ENCODE measurements around the gene TBC1D7.
A peak's percentile ranks its signal among the peaks of the same experiment; 100 is the strongest.

The TBC1D7 gene

DNA sequence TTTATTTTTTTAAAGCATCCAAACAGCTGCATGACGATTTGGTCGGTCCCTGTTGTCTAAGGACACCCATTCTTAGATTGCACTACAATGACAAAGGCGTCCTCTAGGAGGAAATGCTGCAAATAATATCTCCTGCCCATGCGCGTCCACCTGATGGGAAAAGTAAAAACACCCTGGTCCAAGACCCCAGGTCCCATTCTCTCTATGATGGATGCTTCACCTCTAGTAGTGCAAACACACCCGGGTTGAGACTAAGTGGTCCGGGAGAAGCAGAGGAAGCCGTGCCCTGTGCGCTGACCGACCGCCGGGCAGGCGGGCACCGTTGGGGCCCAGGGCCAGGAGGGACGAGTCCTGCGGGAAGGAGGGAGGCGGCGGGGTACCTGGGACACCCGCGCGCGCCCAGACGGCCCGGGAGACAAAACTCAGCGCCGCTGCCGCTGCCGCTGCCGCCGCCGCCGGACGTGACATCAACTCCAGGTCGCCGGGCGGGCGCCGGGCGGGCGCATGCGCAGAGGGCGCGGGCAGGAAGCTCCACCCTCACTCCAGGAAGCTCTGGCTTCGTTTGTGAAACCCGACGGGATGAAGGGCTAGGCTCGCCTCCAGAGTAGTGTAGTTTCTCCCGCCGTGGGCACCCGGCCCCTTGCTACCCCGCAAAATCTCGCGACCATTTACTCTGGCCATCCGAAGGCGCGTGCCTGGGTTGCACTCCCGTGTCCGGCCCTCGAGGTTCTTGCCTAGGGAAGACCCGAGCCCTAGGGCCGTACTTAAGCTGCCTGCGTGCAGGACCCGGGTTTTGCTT lies at the start of gene TBC1D7:
Gene TBC1D7, minus strand, starts transcription at position 462 of the 799 bp plus-strand sequence. CDS start 1,639 bp downstream, outside the sequence.
- peaks cover 21% of the 10 kb centered on the region for H3K36me3 ChIP-seq (ENCODE audit: control insufficient read depth, insufficient read depth, low read length, severe bottlenecking)
- no peaks in the 10 kb centered on the region for H3K27me3 ChIP-seq (replicated peaks; ENCODE audit: control insufficient read depth, insufficient read depth, low read length)
- H3K4me1 ChIP-seq (ENCODE audit: control insufficient read depth, insufficient read depth, low read length), result peaks cover 16% of the 10 kb centered on the region
- DNase-seq (ENCODE audit: low read depth), result peak; percentile 97
- H3K9ac ChIP-seq (ENCODE audit: low read length), result peak within 1 kb of the TSS; percentile 92
- peak within 1 kb of the TSS; percentile 95 for H3K4me3 ChIP-seq (ENCODE audit: low read length)
- no peaks in the 10 kb centered on the region for H3K9me3 ChIP-seq (ENCODE audit: control insufficient read depth, low read length)

GRCh38 chr6:13377054-13377758 lies 48.9 kb upstream of the TBC1D7 start:
- Histone ChIP-seq H3K4me1 (ENCODE audit: control insufficient read depth, insufficient read depth, low read length) (peaks cover 10% of the 10 kb centered on the region), H3K9ac (ENCODE audit: low read length) (no peak overlapping the region), H3K9me3 (ENCODE audit: control insufficient read depth, low read length) (no peaks in the 10 kb centered on the region), H3K27me3 (replicated peaks; ENCODE audit: control insufficient read depth, insufficient read depth, low read length) (no peaks in the 10 kb centered on the region), H3K36me3 (ENCODE audit: control insufficient read depth, insufficient read depth, low read length, severe bottlenecking) (no peaks in the 10 kb centered on the region), H3K4me3 (ENCODE audit: low read length) (no peak overlapping the region)
- DNase-seq (ENCODE audit: low read depth), result no peak

DNA sequence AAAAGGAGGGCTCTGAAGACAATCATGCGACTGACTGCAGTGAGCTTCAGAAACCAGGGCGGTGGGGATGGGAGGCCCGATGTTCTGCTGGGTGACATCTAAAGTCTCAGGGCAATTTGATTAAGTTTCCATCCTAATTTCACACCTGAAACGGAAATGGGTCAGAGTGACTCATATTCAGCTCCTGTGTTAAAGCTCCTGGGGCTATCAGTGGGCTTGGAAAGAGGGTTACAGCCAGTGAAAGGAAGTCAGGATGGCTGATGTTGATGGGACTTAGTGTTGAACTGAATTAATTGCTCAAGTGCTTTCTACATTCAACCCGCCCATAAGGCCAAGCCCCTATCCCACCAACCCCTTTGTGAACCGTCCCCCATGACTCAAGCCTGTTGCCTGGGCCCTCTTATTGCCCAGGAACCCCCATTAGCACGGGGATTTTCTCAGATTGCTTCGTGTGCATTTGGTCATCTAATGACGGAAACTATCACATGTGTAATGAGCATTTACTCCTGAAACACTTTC lies 47.1 kb upstream of the TBC1D7 start:
- DNase-seq (ENCODE audit: low read depth), result no peak
- Histone ChIP-seq H3K27me3 (replicated peaks; ENCODE audit: control insufficient read depth, insufficient read depth, low read length) (no peaks in the 10 kb centered on the region), H3K4me1 (ENCODE audit: control insufficient read depth, insufficient read depth, low read length) (no peaks in the 10 kb centered on the region), H3K9me3 (ENCODE audit: control insufficient read depth, low read length) (no peaks in the 10 kb centered on the region), H3K9ac (ENCODE audit: low read length) (no peak overlapping the region), H3K4me3 (ENCODE audit: low read length) (no peak overlapping the region), H3K36me3 (ENCODE audit: control insufficient read depth, insufficient read depth, low read length, severe bottlenecking) (no peaks in the 10 kb centered on the region)

- no peak for DNase-seq (ENCODE audit: low read depth)
- Histone ChIP-seq H3K36me3 (ENCODE audit: control insufficient read depth, insufficient read depth, low read length, severe bottlenecking) (no peaks in the 10 kb centered on the region), H3K9ac (ENCODE audit: low read length) (no peak overlapping the region), H3K27me3 (replicated peaks; ENCODE audit: control insufficient read depth, insufficient read depth, low read length) (no peaks in the 10 kb centered on the region), H3K4me3 (ENCODE audit: low read length) (no peak overlapping the region), H3K9me3 (ENCODE audit: control insufficient read depth, low read length) (no peaks in the 10 kb centered on the region), H3K4me1 (ENCODE audit: control insufficient read depth, insufficient read depth, low read length) (no peaks in the 10 kb centered on the region)
Observed at GRCh38 chr6:13373919-13374318, 45.6 kb upstream of the TBC1D7 start.

DNA sequence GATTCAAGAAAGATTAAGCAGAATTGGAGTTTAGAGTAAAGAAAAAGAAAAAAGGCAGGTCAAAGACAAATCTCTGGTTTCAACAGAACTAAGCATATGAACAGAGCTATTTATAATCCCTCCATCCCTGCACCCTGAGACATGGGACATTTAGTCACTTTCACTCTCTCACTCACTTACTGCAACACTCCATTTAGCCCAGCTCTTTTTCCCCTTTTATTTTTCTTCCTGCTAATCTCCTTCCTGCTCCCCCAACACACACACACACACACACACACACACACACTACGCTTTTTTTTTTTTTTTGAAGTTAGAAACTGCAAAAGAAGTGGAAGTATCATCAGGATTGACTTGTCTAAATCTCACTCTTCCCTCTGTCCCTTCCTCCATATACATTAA lies 45.1 kb upstream of the TBC1D7 start:
- no peaks in the 10 kb centered on the region for H3K4me1 ChIP-seq (ENCODE audit: control insufficient read depth, insufficient read depth, low read length)
- no peak overlapping the region for H3K4me3 ChIP-seq (ENCODE audit: low read length)
- H3K9me3 ChIP-seq (ENCODE audit: control insufficient read depth, low read length), result no peaks in the 10 kb centered on the region
- H3K36me3 ChIP-seq (ENCODE audit: control insufficient read depth, insufficient read depth, low read length, severe bottlenecking), result no peaks in the 10 kb centered on the region
- no peak overlapping the region for H3K9ac ChIP-seq (ENCODE audit: low read length)
- DNase-seq (ENCODE audit: low read depth), result no peak
- H3K27me3 ChIP-seq (replicated peaks; ENCODE audit: control insufficient read depth, insufficient read depth, low read length), result no peaks in the 10 kb centered on the region

GRCh38 chr6:13372688-13373487 lies 44.6 kb upstream of the TBC1D7 start:
- no peak overlapping the region for H3K4me3 ChIP-seq (ENCODE audit: low read length)
- DNase-seq (ENCODE audit: low read depth), result no peak
- no peaks in the 10 kb centered on the region for H3K4me1 ChIP-seq (ENCODE audit: control insufficient read depth, insufficient read depth, low read length)
- H3K27me3 ChIP-seq (replicated peaks; ENCODE audit: control insufficient read depth, insufficient read depth, low read length), result no peaks in the 10 kb centered on the region
- H3K9me3 ChIP-seq (ENCODE audit: control insufficient read depth, low read length), result no peaks in the 10 kb centered on the region
- no peak overlapping the region for H3K9ac ChIP-seq (ENCODE audit: low read length)
- no peaks in the 10 kb centered on the region for H3K36me3 ChIP-seq (ENCODE audit: control insufficient read depth, insufficient read depth, low read length, severe bottlenecking)

DNA sequence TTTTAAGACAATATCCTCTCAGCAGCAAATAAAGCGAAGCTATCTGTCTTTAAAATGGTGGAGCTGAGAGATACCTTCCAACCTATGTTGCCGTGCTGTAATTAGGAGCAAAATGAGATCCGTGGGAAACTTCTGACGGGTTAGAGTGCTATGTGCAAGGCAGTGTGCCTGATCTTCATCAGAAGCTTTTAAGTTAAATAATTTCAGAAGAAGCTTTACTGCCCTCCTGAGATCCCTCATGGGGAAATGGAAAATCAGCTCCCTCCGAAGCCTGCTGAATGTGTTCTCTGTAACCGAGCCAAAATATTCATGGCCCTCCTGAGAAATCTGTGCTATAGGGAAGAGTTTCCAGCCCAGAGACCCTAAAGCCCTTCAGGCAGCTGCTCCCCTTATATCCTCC lies 43.7 kb upstream of the TBC1D7 start:
- no peaks in the 10 kb centered on the region for H3K9me3 ChIP-seq (ENCODE audit: control insufficient read depth, low read length)
- no peaks in the 10 kb centered on the region for H3K36me3 ChIP-seq (ENCODE audit: control insufficient read depth, insufficient read depth, low read length, severe bottlenecking)
- no peak overlapping the region for H3K9ac ChIP-seq (ENCODE audit: low read length)
- H3K27me3 ChIP-seq (replicated peaks; ENCODE audit: control insufficient read depth, insufficient read depth, low read length), result no peaks in the 10 kb centered on the region
- no peak overlapping the region for H3K4me3 ChIP-seq (ENCODE audit: low read length)
- H3K4me1 ChIP-seq (ENCODE audit: control insufficient read depth, insufficient read depth, low read length), result no peaks in the 10 kb centered on the region
- no peak for DNase-seq (ENCODE audit: low read depth)

DNA sequence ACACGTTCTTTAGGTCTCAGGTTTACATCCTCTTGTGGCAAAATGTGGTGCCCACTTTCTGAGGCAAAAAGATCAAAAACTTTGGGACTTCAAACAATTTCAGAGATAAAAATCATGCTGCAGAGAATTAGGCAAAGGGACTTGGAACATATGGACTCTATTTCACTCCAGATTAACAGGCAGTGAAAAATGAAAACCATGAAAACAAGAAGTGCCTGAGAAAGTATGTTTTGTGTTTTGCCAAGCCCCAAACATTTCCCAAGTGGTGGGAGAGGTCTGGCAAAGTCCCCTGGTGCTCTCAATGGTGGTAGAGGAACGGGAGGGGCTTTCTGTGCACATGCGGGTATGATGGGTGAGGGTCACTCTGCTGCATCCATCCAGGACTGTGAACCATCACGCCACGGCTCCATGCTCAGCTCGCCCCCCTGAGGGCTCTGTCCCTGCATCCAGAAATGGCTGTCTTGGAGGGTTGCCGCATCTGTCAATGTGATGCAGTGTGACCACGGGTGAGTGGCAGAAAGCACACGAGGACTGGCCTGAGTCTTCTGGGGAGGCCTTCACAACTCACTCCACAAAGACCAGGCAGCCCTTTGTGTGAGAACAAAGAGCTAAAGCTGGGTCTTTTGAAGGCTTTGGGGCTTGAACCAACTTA lies 43.2 kb upstream of the TBC1D7 start:
- peak; percentile 47 for DNase-seq (ENCODE audit: low read depth)
- H3K4me3 ChIP-seq (ENCODE audit: low read length), result no peak overlapping the region

GRCh38 chr6:13370623-13371022 lies 42.3 kb upstream of the TBC1D7 start:
- Histone ChIP-seq H3K36me3 (ENCODE audit: control insufficient read depth, insufficient read depth, low read length, severe bottlenecking) (no peaks in the 10 kb centered on the region), H3K9ac (ENCODE audit: low read length) (no peak overlapping the region), H3K27me3 (replicated peaks; ENCODE audit: control insufficient read depth, insufficient read depth, low read length) (no peaks in the 10 kb centered on the region), H3K4me1 (ENCODE audit: control insufficient read depth, insufficient read depth, low read length) (no peaks in the 10 kb centered on the region), H3K4me3 (ENCODE audit: low read length) (no peak overlapping the region), H3K9me3 (ENCODE audit: control insufficient read depth, low read length) (no peaks in the 10 kb centered on the region)
- no peak for DNase-seq (ENCODE audit: low read depth)

More for the DNA sequence above, 43.2 kb upstream of the TBC1D7 start:
- Histone ChIP-seq H3K9ac (ENCODE audit: low read length) (no peak overlapping the region), H3K9me3 (ENCODE audit: control insufficient read depth, low read length) (no peaks in the 10 kb centered on the region), H3K27me3 (replicated peaks; ENCODE audit: control insufficient read depth, insufficient read depth, low read length) (no peaks in the 10 kb centered on the region), H3K36me3 (ENCODE audit: control insufficient read depth, insufficient read depth, low read length, severe bottlenecking) (no peaks in the 10 kb centered on the region), H3K4me1 (ENCODE audit: control insufficient read depth, insufficient read depth, low read length) (no peaks in the 10 kb centered on the region)

GRCh38 chr6:13369591-13369990 lies 41.3 kb upstream of the TBC1D7 start:
- Histone ChIP-seq H3K27me3 (replicated peaks; ENCODE audit: control insufficient read depth, insufficient read depth, low read length) (no peaks in the 10 kb centered on the region), H3K36me3 (ENCODE audit: control insufficient read depth, insufficient read depth, low read length, severe bottlenecking) (peaks cover 6% of the 10 kb centered on the region), H3K4me1 (ENCODE audit: control insufficient read depth, insufficient read depth, low read length) (no peaks in the 10 kb centered on the region), H3K9ac (ENCODE audit: low read length) (no peak overlapping the region), H3K9me3 (ENCODE audit: control insufficient read depth, low read length) (no peaks in the 10 kb centered on the region), H3K4me3 (ENCODE audit: low read length) (no peak overlapping the region)
- no peak for DNase-seq (ENCODE audit: low read depth)

Measured in adipocyte (in vitro differentiated cells).